Right lobe of liver (tissue), 6 donors: ENCODE measurements around the gene C1orf50. TPM values are rescaled to one million over a fixed set of nuclear protein-coding genes. Genes with fewer than 3 reads are reported as not detected.

Experiments used
- ATAC-seq, 4 donors: fragments of 200-7000 bp; cut with Tn5 transposase; one replicate each; pipeline ENCODE4 v1.9.1; 2020; ENCODE audit warnings: mild to moderate bottlenecking in 4 of 4, moderate library complexity in 4 of 4
- DNase-seq, 3 donors: peaks; one replicate each; pipeline ENCODE4 v3.0.0-alpha.2; 2020
- H3K27ac ChIP-seq, 3 donors: fragments of 200-600 bp; one replicate each; pipeline ENCODE4 v1.8.0; 2022
- H3K27me3 ChIP-seq, 2 donors: fragments of 200-600 bp; one replicate each; pipeline ENCODE4 v1.8.0; 2022
- H3K36me3 ChIP-seq, 4 donors: fragments of 200-600 bp; sonication (generic) in 1 of 4; one replicate each; pipeline versions ENCODE4 v1.5.1 to v1.8.0; 2017 to 2022; ENCODE audit warnings: control low read depth in 1 of 4
- H3K4me1 ChIP-seq, 4 donors: fragments of 200-600 bp; sonication (generic) in 1 of 4; one replicate each; pipeline versions ENCODE4 v1.5.1 to v1.8.0; 2017 to 2022; ENCODE audit warnings: control low read depth in 1 of 4
- H3K4me3 ChIP-seq, 3 donors: fragments of 200-600 bp; one replicate each; pipeline ENCODE4 v1.8.0; 2022
- H3K9me3 ChIP-seq, 4 donors: fragments of 200-600 bp; sonication (generic) in 1 of 4; one replicate each; pipeline versions ENCODE4 v1.5.1 to v1.8.0; 2017 to 2022; ENCODE audit warnings: control low read depth in 1 of 4
- POLR2A ChIP-seq: fragments of 450-650 bp; IDR thresholded peaks from one replicate; pipeline ENCODE4 v1.6.1; 2017; ENCODE audit warnings: antibody characterized with exemption, mild to moderate bottlenecking
- WGBS: methylation state at CpG from one replicate; pipeline ENCODE4 v1.1.6; 2018; ENCODE audit warnings: low coverage, low lambda C conversion rate; ENCODE audit not compliant: insufficient coverage; ENCODE audit errors: missing lambda C conversion rate; 5-methylcytosine and 5-hydroxymethylcytosine counted together
- intact Hi-C, 2 donors: fragments of 100-400 bp; cut with DNase I; formaldehyde crosslinking; loops; one replicate each; pipeline versions ENCODE4 v1.11.2 to v1.14.1; 2022
- total RNA-seq, 6 experiments: library from RNA; depleted of rRNA in 2 of 6; stranded (reverse); fragments of >200 nt in 2 of 6; fragmentation: NEBNext Ultra II Directional in 3 of 6; extraction: Animal tissue kit (Norgen Biotek cat#: 25700) in 3 of 6; gene quantifications; one replicate each; pipeline versions ENCODE4 v1.1.0 to v1.2.4, GENCODE V29; 2016 to 2023
- TF ChIP-seq, protein P1 (sequence below), 4 donors: fragments of 200-600 bp in 3 of 4; fragments of 450-650 bp in 1 of 4; IDR thresholded peaks; one replicate each; pipeline versions ENCODE4 v1.5.1 to v1.8.0; 2016 to 2022; ENCODE audit warnings: antibody characterized with exemption in 4 of 4, mild to moderate bottlenecking in 2 of 4
- donor health status: DM: no; HTN: yes; CAD: no.
- donor health status: DM: no; HTN: no; CAD: no.
- donor health status: DM: no; HTN: no; CAD: no.
- donor health status: DM: no; HTN: yes; CAD: no.
- donor health status: DM: no; HTN: yes; CAD: no.

The C1orf50 gene
- total RNA-seq, 6 experiments from 2014 or later = 4.7 to 6.4 (median 5.3) TPM

- intact Hi-C loops = no loop called here
- Histone ChIP-seq H3K4me3 (no peak overlapping the region), H3K27ac (no peak overlapping the region), H3K9me3 (no peaks in the 10 kb centered on the region), H3K36me3 (no peaks in the 10 kb centered on the region), H3K4me1 (no peaks in the 10 kb centered on the region), H3K27me3 (no peaks in the 10 kb centered on the region)
- WGBS = 80% methylated on average over 3 of the region's 3 CpGs
- TF ChIP-seq POLR2A = no peak
- TF ChIP-seq, protein P1, sequence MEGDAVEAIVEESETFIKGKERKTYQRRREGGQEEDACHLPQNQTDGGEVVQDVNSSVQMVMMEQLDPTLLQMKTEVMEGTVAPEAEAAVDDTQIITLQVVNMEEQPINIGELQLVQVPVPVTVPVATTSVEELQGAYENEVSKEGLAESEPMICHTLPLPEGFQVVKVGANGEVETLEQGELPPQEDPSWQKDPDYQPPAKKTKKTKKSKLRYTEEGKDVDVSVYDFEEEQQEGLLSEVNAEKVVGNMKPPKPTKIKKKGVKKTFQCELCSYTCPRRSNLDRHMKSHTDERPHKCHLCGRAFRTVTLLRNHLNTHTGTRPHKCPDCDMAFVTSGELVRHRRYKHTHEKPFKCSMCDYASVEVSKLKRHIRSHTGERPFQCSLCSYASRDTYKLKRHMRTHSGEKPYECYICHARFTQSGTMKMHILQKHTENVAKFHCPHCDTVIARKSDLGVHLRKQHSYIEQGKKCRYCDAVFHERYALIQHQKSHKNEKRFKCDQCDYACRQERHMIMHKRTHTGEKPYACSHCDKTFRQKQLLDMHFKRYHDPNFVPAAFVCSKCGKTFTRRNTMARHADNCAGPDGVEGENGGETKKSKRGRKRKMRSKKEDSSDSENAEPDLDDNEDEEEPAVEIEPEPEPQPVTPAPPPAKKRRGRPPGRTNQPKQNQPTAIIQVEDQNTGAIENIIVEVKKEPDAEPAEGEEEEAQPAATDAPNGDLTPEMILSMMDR (IDR thresholded peaks at IDR 0.05) = no peak
- no peak for ATAC-seq
- DNase-seq = no peak
Measured at GRCh38 chr1:42730002-42730401, 37.0 kb upstream of the C1orf50 start.

DNA sequence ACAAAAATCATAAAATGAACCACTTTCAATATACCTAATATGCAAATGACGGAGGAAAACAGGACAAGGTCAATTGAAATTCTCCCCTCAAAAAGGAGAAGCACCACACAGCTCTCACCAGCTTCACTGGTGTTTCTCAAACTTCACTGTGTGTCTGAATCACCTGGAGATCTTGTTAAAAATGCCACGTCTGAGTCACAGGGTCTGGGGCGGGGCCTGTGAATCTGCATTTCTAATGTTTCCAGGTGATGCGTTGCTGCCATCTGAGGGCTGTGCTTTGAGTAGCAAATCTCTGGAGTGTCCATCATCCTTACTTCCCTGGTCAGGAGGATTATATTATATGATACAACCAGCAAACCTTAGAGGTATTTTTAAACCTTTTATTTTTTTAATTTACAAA lies 36.1 kb upstream of the C1orf50 start:
- WGBS = 69% methylated on average over 4 of the region's 4 CpGs

DNA sequence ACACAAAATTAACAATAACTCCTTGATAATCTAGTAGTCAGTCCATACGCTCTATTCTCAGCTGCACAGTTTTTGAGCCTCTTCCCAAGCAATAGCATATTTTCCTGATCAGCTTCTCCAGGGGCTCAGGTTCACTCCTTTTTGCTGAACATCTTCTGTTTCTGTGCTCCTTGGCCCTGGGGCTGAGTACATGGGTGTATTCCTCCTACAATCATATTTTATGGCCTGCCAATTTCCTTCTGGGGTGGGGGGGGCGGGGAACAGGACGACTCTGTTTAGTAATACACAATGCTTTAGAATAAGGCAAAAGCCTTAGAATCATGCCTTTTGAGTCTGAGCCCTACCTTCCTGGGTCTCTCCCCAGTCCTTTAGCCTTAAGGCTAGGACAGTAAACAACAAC lies 35.5 kb upstream of the C1orf50 start:
- H3K36me3 ChIP-seq = no peaks in the 10 kb centered on the region
- TF ChIP-seq POLR2A = no peak
- TF ChIP-seq, protein P1 (IDR thresholded peaks at IDR 0.05) = no peak
- H3K4me1 ChIP-seq = no peaks in the 10 kb centered on the region
- H3K9me3 ChIP-seq = no peaks in the 10 kb centered on the region
- H3K27ac ChIP-seq = no peak overlapping the region
- no peaks in the 10 kb centered on the region for H3K27me3 ChIP-seq
- DNase-seq (no peak), ATAC-seq (no peak)
- intact Hi-C loops = no loop called here
- 56% methylated on average over 3 of the region's 3 CpGs for WGBS
- no peak overlapping the region for H3K4me3 ChIP-seq

More for the DNA sequence above, 36.1 kb upstream of the C1orf50 start:
- Histone ChIP-seq H3K4me3 (no peak overlapping the region), H3K36me3 (no peaks in the 10 kb centered on the region), H3K9me3 (no peaks in the 10 kb centered on the region), H3K27ac (no peak overlapping the region), H3K27me3 (no peaks in the 10 kb centered on the region), H3K4me1 (no peaks in the 10 kb centered on the region)
- ATAC-seq (peak in 1 of 4 donors; percentile 43), DNase-seq (no peak)
- intact Hi-C loops = no loop called here
- TF ChIP-seq, protein P1 (IDR thresholded peaks at IDR 0.05) = peak in 1 of 4 donors; percentile 11
- no peak for TF ChIP-seq POLR2A

DNA sequence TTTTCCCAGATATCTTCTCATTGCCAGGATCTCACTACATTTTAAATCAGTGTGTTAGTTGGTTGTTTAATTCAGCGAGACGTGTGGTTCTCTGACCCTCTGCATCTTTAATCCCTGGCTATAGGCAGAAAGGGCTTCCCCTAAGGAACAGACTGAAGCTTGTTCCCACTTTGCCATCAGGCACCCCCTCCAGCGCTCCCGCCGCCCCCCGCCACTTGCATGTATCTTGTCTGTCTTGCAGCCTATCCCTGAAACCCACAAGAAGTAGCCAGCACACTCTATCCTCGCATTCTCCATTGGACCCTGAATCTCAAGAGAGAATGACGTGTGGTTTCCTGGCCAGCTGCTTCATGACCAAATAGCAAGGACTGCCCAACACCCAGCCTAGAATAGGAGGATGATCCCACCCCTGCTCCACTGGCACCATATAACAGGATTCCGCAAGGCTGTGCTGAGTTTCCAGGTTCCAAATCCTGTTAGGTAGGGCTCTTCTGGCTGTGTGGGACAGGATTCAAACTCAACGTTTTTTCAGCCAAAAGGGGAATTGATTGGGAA lies 34.8 kb upstream of the C1orf50 start:
- Histone ChIP-seq H3K27me3 (no peaks in the 10 kb centered on the region), H3K9me3 (no peaks in the 10 kb centered on the region), H3K4me3 (no peak overlapping the region), H3K27ac (no peak overlapping the region), H3K36me3 (no peaks in the 10 kb centered on the region), H3K4me1 (peaks cover 0 to 3% (median 0%) of the 10 kb centered on the region in 4 donors)
- 75% methylated on average over 10 of the region's 10 CpGs for WGBS
- ATAC-seq (no peak), DNase-seq (peak in 1 of 3 donors; percentile 16)
- intact Hi-C loops = no loop called here
- TF ChIP-seq, protein P1 (IDR thresholded peaks at IDR 0.05) = no peak
- TF ChIP-seq POLR2A = no peak
